KMS-11 (cell line): ENCODE data around the gene CCDC9.

ENCODE experiments used
- H2AFZ ChIP-seq: fragments of 200-600 bp; sonication (generic); 2 replicates; pipeline ENCODE4 v1.6.1; 2016; ENCODE audit warnings: antibody characterized with exemption, mixed run types, low read depth
- H3K27ac ChIP-seq: fragments of 200-600 bp; sonication (generic); 2 replicates; pipeline ENCODE4 v1.6.1; 2016; ENCODE audit warnings: mild to moderate bottlenecking, mixed run types
- H3K27me3 ChIP-seq: fragments of 200-600 bp; sonication (generic); 2 replicates; pipeline ENCODE4 v1.6.1; 2017; ENCODE audit warnings: mild to moderate bottlenecking, low read depth, mixed run types, moderate library complexity; ENCODE audit not compliant: insufficient read depth
- H3K36me3 ChIP-seq: fragments of 200-600 bp; sonication (generic); 2 replicates; pipeline ENCODE4 v1.6.1; 2017; ENCODE audit warnings: mild to moderate bottlenecking, mixed run types; ENCODE audit not compliant: insufficient read depth
- H3K4me1 ChIP-seq: fragments of 200-600 bp; sonication (generic); 2 replicates; pipeline ENCODE4 v1.6.1; 2016; ENCODE audit warnings: mild to moderate bottlenecking, low read depth, mixed run types; ENCODE audit not compliant: poor library complexity, severe bottlenecking
- H3K4me2 ChIP-seq: fragments of 200-600 bp; sonication (generic); 2 replicates; pipeline ENCODE4 v1.7.0; 2016; ENCODE audit warnings: mild to moderate bottlenecking, mixed run types
- H3K4me3 ChIP-seq: fragments of 200-600 bp; sonication (generic); IDR thresholded peaks from 2 replicates; pipeline ENCODE4 v1.6.1; 2017; ENCODE audit warnings: low read depth, low read length, mixed read lengths; ENCODE audit not compliant: insufficient read depth
- H3K79me2 ChIP-seq: fragments of 200-600 bp; sonication (generic); 2 replicates; pipeline ENCODE4 v1.6.1; 2016; ENCODE audit warnings: low read depth, mixed run types; ENCODE audit not compliant: insufficient read depth
- H3K9ac ChIP-seq: fragments of 200-600 bp; sonication (generic); 2 replicates; pipeline ENCODE4 v1.6.1; 2016; ENCODE audit warnings: mild to moderate bottlenecking, mixed run types
- H4K20me1 ChIP-seq: fragments of 200-600 bp; sonication (generic); 2 replicates; pipeline ENCODE4 v1.6.1; 2016; ENCODE audit warnings: mild to moderate bottlenecking, mixed run types; ENCODE audit not compliant: insufficient read depth
- CTCF ChIP-seq: fragments of 200-600 bp; sonication (generic); conservative IDR thresholded peaks from 2 replicates; pipeline ENCODE4 v1.6.1; 2017; ENCODE audit warnings: low read depth, mild to moderate bottlenecking, antibody characterized with exemption, low read length, moderate library complexity, mixed read lengths

CCDC9 gene

GRCh38 chr19:47239610-47240296 lies 16.6 kb upstream of the CCDC9 start:
- Histone ChIP-seq H3K4me3 (no peak overlapping the region), H3K36me3 (no peaks in the 10 kb centered on the region), H3K9ac (no peak overlapping the region), H3K27ac (no peak overlapping the region), H2AFZ (no peak overlapping the region), H3K27me3 (peaks cover 31% of the 10 kb centered on the region), H3K4me2 (peak overlapping the region; percentile 36; the same call in 1 of the 2 replicates), H4K20me1 (no peaks in the 10 kb centered on the region), H3K4me1 (peaks cover 39% of the 10 kb centered on the region), H3K79me2 (no peaks in the 10 kb centered on the region)
- no peak for TF ChIP-seq CTCF

- Histone ChIP-seq H3K4me1 (peaks cover 42% of the 10 kb centered on the region), H3K4me3 (no peak overlapping the region), H3K36me3 (no peaks in the 10 kb centered on the region), H3K9ac (no peak overlapping the region; the same call in 1 of the 2 replicates), H3K79me2 (no peaks in the 10 kb centered on the region), H4K20me1 (no peaks in the 10 kb centered on the region), H3K27ac (no peak overlapping the region), H3K4me2 (peak overlapping the region; percentile 61; the same call in 1 of the 2 replicates), H3K27me3 (peaks cover 31% of the 10 kb centered on the region), H2AFZ (0 out of 2 replicates have a peak overlapping the region, but pooled peaks have one; percentile 39)
- no peak for TF ChIP-seq CTCF
Observed at GRCh38 chr19:47240556-47240955, 15.8 kb upstream of the CCDC9 start.

GRCh38 chr19:47240996-47241918 lies 15.1 kb upstream of the CCDC9 start:
- H3K27me3 ChIP-seq, result peaks cover 31% of the 10 kb centered on the region
- H3K27ac ChIP-seq, result no peak overlapping the region
- peak overlapping the region; percentile 39; the same call in 1 of the 2 replicates for H2AFZ ChIP-seq
- no peak overlapping the region; the same call in 1 of the 2 replicates for H3K9ac ChIP-seq
- no peaks in the 10 kb centered on the region for H4K20me1 ChIP-seq
- H3K4me2 ChIP-seq, result peak overlapping the region; percentile 61
- H3K4me3 ChIP-seq, result no peak overlapping the region
- TF ChIP-seq CTCF, result no peak
- H3K36me3 ChIP-seq, result no peaks in the 10 kb centered on the region
- H3K79me2 ChIP-seq, result no peaks in the 10 kb centered on the region
- peaks cover 42% of the 10 kb centered on the region for H3K4me1 ChIP-seq

GRCh38 chr19:47241919-47242577 lies 14.3 kb upstream of the CCDC9 start:
- H3K36me3 ChIP-seq, result no peaks in the 10 kb centered on the region
- no peak for TF ChIP-seq CTCF
- no peak overlapping the region for H3K9ac ChIP-seq
- no peak overlapping the region for H2AFZ ChIP-seq
- H3K4me2 ChIP-seq, result peak overlapping the region; percentile 61; the same call in 1 of the 2 replicates
- peaks cover 31% of the 10 kb centered on the region for H3K27me3 ChIP-seq
- H4K20me1 ChIP-seq, result no peaks in the 10 kb centered on the region
- H3K4me3 ChIP-seq, result no peak overlapping the region
- peaks cover 42% of the 10 kb centered on the region for H3K4me1 ChIP-seq
- no peaks in the 10 kb centered on the region for H3K79me2 ChIP-seq
- H3K27ac ChIP-seq, result no peak overlapping the region
